KMS-11 (cell line): ENCODE measurements around the gene LSAMP.

Experiments used
- H2AFZ ChIP-seq: fragments of 200-600 bp; sonication (generic); 2 replicates; pipeline ENCODE4 v1.6.1; 2016; ENCODE audit warnings: antibody characterized with exemption, mixed run types, low read depth
- H3K27ac ChIP-seq: fragments of 200-600 bp; sonication (generic); 2 replicates; pipeline ENCODE4 v1.6.1; 2016; ENCODE audit warnings: mild to moderate bottlenecking, mixed run types
- H3K27me3 ChIP-seq: fragments of 200-600 bp; sonication (generic); 2 replicates; pipeline ENCODE4 v1.6.1; 2017; ENCODE audit warnings: mild to moderate bottlenecking, low read depth, mixed run types, moderate library complexity; ENCODE audit not compliant: insufficient read depth
- H3K36me3 ChIP-seq: fragments of 200-600 bp; sonication (generic); 2 replicates; pipeline ENCODE4 v1.6.1; 2017; ENCODE audit warnings: mild to moderate bottlenecking, mixed run types; ENCODE audit not compliant: insufficient read depth
- H3K4me1 ChIP-seq: fragments of 200-600 bp; sonication (generic); 2 replicates; pipeline ENCODE4 v1.6.1; 2016; ENCODE audit warnings: mild to moderate bottlenecking, low read depth, mixed run types; ENCODE audit not compliant: poor library complexity, severe bottlenecking
- H3K4me2 ChIP-seq: fragments of 200-600 bp; sonication (generic); 2 replicates; pipeline ENCODE4 v1.7.0; 2016; ENCODE audit warnings: mild to moderate bottlenecking, mixed run types
- H3K4me3 ChIP-seq: fragments of 200-600 bp; sonication (generic); IDR thresholded peaks from 2 replicates; pipeline ENCODE4 v1.6.1; 2017; ENCODE audit warnings: low read depth, low read length, mixed read lengths; ENCODE audit not compliant: insufficient read depth
- H3K79me2 ChIP-seq: fragments of 200-600 bp; sonication (generic); 2 replicates; pipeline ENCODE4 v1.6.1; 2016; ENCODE audit warnings: low read depth, mixed run types; ENCODE audit not compliant: insufficient read depth
- H3K9ac ChIP-seq: fragments of 200-600 bp; sonication (generic); 2 replicates; pipeline ENCODE4 v1.6.1; 2016; ENCODE audit warnings: mild to moderate bottlenecking, mixed run types
- H4K20me1 ChIP-seq: fragments of 200-600 bp; sonication (generic); 2 replicates; pipeline ENCODE4 v1.6.1; 2016; ENCODE audit warnings: mild to moderate bottlenecking, mixed run types; ENCODE audit not compliant: insufficient read depth
- CTCF ChIP-seq: fragments of 200-600 bp; sonication (generic); conservative IDR thresholded peaks from 2 replicates; pipeline ENCODE4 v1.6.1; 2017; ENCODE audit warnings: low read depth, mild to moderate bottlenecking, antibody characterized with exemption, low read length, moderate library complexity, mixed read lengths

Gene LSAMP

GRCh38 chr3:115930922-115931321 is 514.4 kb downstream of the LSAMP start:
- H3K4me2 ChIP-seq, result no peak overlapping the region
- no peak overlapping the region for H2AFZ ChIP-seq
- TF ChIP-seq CTCF, result no peak
- no peak overlapping the region for H3K9ac ChIP-seq
- H4K20me1 ChIP-seq, result no peaks in the 10 kb centered on the region
- no peaks in the 10 kb centered on the region for H3K79me2 ChIP-seq
- H3K4me1 ChIP-seq, result no peaks in the 10 kb centered on the region
- no peak overlapping the region for H3K4me3 ChIP-seq
- H3K27me3 ChIP-seq, result no peaks in the 10 kb centered on the region
- H3K27ac ChIP-seq, result no peak overlapping the region
- H3K36me3 ChIP-seq, result no peaks in the 10 kb centered on the region

GRCh38 chr3:115930168-115930567 is 515.1 kb downstream of the LSAMP start:
- H3K4me2 ChIP-seq, result no peak overlapping the region
- TF ChIP-seq CTCF, result no peak
- no peak overlapping the region for H2AFZ ChIP-seq
- no peaks in the 10 kb centered on the region for H4K20me1 ChIP-seq
- no peaks in the 10 kb centered on the region for H3K4me1 ChIP-seq
- H3K36me3 ChIP-seq, result no peaks in the 10 kb centered on the region
- no peaks in the 10 kb centered on the region for H3K27me3 ChIP-seq
- H3K27ac ChIP-seq, result no peak overlapping the region
- H3K79me2 ChIP-seq, result no peaks in the 10 kb centered on the region
- H3K9ac ChIP-seq, result no peak overlapping the region
- no peak overlapping the region for H3K4me3 ChIP-seq

GRCh38 chr3:115928376-115928775 is 516.9 kb downstream of the LSAMP start:
- no peak for TF ChIP-seq CTCF
- no peaks in the 10 kb centered on the region for H3K4me1 ChIP-seq
- H2AFZ ChIP-seq, result no peak overlapping the region

GRCh38 chr3:115927197-115927596 is 518.1 kb downstream of the LSAMP start:
- no peak for TF ChIP-seq CTCF
- H3K36me3 ChIP-seq, result no peaks in the 10 kb centered on the region
- no peak overlapping the region for H3K4me2 ChIP-seq
- no peak overlapping the region for H3K27ac ChIP-seq
- H4K20me1 ChIP-seq, result no peaks in the 10 kb centered on the region
- no peak overlapping the region for H2AFZ ChIP-seq
- H3K9ac ChIP-seq, result no peak overlapping the region
- H3K4me1 ChIP-seq, result no peaks in the 10 kb centered on the region
- H3K4me3 ChIP-seq, result no peak overlapping the region
- no peaks in the 10 kb centered on the region for H3K79me2 ChIP-seq
- H3K27me3 ChIP-seq, result no peaks in the 10 kb centered on the region

More at GRCh38 chr3:115928376-115928775, 516.9 kb downstream of the LSAMP start:
- H3K36me3 ChIP-seq, result no peaks in the 10 kb centered on the region
- no peaks in the 10 kb centered on the region for H3K79me2 ChIP-seq
- H3K9ac ChIP-seq, result no peak overlapping the region
- no peaks in the 10 kb centered on the region for H4K20me1 ChIP-seq
- H3K27me3 ChIP-seq, result no peaks in the 10 kb centered on the region
- no peak overlapping the region for H3K4me2 ChIP-seq
- no peak overlapping the region for H3K4me3 ChIP-seq
- no peak overlapping the region for H3K27ac ChIP-seq
